NT2/D1 (cell line): ENCODE data around the gene CGB3.
"Not testable (repeated sequence)": the region's sequence is repeated elsewhere in the genome, so short reads cannot be mapped to it uniquely, and the experiment has no call there.

Source experiments
- SUZ12 ChIP-seq: IDR thresholded peaks from 2 replicates; pipeline ENCODE4 v1.6.1; 2011; ENCODE audit not compliant: insufficient read length, insufficient read depth; ENCODE audit errors: extremely low read depth
- YY1 ChIP-seq: IDR thresholded peaks from 2 replicates; pipeline ENCODE4 v1.6.1; 2011; ENCODE audit not compliant: insufficient read length, insufficient read depth

- TF ChIP-seq YY1, SUZ12: not testable (repeated sequence)
Observed at GRCh38 chr19:49025088-49025487, 955 bp upstream of the CGB3 start.
